ENCODE results near the gene IGFBPL1. TPM values are rescaled to one million over a fixed set of nuclear protein-coding genes. Genes with fewer than 3 reads are reported as not detected.
"Not testable (repeated sequence)": the region's sequence is repeated elsewhere in the genome, so short reads cannot be mapped to it uniquely, and the experiment has no call there.

The IGFBPL1 gene
- polyA plus RNA-seq, 1 donor: 0.72 TPM

DNA sequence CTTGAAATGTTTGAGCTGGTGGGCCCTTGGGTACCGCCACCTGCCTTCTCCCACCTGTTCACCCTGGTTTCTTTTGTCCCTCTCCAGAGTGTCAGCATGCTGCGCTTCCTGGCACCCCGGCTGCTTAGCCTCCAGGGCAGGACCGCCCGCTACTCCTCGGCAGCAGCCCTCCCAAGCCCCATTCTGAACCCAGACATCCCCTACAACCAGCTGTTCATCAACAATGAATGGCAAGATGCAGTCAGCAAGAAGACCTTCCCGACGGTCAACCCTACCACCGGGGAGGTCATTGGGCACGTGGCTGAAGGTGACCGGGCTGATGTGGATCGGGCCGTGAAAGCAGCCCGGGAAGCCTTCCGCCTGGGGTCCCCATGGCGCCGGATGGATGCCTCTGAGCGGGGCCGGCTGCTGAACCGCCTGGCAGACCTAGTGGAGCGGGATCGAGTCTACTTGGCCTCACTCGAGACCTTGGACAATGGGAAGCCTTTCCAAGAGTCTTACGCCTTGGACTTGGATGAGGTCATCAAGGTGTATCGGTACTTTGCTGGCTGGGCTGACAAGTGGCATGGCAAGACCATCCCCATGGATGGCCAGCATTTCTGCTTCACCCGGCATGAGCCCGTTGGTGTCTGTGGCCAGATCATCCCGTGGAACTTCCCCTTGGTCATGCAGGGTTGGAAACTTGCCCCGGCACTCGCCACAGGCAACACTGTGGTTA is 28.4 kb downstream of the IGFBPL1 start:
- no peak for DNase-seq

- no peak for DNase-seq
Measured at GRCh38 chr9:38394416-38394815, 29.8 kb downstream of the IGFBPL1 start.

DNA sequence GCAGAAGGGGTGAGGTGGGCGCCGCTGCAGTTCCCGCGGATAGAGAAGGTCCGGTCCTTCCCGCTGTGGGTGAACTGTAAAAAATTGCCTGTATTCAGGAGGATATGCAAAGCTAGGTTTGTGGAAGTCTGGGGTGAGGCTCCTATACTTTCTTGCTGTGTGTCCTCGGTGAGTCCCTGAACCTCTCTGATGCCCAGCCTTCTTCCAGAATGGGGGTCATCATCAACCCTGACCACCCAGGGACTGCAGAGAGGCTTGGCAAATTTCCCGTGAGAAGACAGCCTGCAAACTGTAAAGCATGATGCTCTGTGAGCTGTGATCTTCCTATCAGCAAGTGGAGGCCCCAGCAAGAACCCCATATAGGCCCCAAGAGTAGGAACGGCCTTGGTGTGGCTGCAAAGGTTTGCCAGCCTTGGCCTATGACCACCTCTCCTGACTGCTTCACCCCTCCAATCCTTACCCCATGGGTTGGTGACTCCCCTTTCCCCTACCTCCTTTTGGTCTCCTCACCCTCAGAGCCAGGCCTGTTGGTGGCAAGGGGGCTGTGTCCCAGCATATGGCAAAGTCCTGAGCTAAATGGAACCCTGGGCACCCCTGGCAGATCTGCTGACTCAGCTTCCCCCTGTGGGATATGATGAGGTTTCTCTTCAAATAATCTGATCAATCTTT is 31.0 kb downstream of the IGFBPL1 start:
- no peak for DNase-seq

GRCh38 chr9:38392235-38393127 is 31.8 kb downstream of the IGFBPL1 start, which contains the start of gene ALDH1B1:
ALDH1B1 (plus strand) TSS chr9:38392702; CDS start chr9:38395749, 3,047 bp downstream.
- peak; percentile 88 for DNase-seq

DNA sequence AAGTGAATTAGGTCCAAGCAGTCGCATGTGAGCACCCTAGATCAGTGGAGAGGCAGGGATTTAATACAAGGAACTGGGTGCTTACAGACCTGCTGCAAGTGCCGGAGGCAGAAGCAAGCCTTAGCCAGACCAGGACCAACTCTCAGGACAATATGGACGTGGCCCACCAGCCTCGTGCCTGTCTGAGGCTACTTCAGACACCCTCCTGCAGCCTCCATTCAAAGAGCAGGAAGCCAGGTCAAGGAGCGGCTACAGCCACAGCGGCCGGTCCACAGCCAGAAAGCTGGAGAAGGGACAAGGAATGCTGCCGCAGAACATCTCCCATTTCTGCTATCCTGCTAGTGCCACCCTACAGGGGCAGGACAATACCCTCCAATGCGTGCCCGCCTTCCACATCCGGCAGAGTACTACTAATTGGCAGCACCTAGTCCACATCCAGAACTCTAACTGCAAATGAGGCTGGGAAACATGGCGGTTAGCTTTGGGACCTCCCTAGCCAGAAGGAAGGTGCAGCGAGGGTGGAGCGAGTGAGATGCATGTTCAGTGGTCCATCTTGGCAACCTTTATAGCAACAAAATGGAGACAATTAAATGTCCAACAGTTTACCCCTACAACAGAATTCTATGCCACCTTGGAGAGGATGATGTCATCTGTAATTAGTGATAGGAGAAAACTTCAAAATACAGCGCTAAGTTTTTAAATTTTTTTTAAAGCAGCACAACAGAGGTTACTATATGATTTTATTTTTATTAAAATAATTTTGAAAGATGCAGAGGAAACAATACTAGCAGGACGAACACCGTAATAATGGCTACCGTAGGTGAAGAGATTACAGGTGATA is 32.8 kb downstream of the IGFBPL1 start:
- DNase-seq: no peak

- DNase-seq: no peak
Measured at GRCh38 chr9:38390851-38391250, 33.4 kb downstream of the IGFBPL1 start.

DNA sequence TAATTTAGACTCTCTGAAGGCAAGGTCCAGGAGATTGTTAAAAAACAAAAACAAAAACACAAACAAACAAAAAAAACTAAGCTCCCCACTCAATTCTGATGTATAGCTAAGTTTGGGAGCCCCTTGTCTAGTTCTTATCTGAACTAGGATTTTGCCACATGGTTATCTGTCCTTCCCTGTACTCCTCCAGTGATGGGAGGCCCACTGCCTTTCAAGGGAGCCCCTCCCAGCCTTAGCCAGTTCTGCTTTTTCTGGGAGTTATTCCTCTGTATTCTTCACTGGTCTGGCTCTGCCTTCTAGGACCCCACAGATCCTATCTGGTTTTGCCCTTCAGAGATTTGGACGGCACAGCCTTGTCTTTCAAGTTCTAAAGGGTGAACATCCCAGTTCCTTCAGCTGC is 33.8 kb downstream of the IGFBPL1 start:
- DNase-seq: no peak

- DNase-seq: peak; percentile 26
Measured at GRCh38 chr9:38389313-38389712, 34.9 kb downstream of the IGFBPL1 start.

- DNase-seq: no peak
Measured at GRCh38 chr9:38388283-38389223, 35.7 kb downstream of the IGFBPL1 start.

DNA sequence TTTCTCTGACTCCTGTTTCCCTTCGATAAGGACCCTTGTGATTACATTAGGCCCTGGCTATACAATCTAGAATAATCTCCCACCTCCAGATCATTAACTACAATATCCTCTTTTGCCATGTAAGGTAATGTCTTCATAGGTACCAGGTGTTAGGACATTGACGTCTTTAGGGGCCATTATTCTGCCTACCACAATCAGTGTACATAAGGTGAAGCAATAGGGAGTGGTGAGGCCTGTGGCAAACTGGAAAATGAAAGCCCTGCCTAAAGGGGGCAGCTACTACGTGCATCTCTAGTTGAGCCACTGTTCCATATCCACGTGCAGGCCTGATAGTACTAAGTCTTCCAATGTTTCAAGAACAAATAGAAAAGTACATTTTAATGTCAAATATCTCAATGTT is 36.5 kb downstream of the IGFBPL1 start:
- no peak for DNase-seq

- no peak for DNase-seq
Measured at GRCh38 chr9:38387066-38387465, 37.2 kb downstream of the IGFBPL1 start.

DNA sequence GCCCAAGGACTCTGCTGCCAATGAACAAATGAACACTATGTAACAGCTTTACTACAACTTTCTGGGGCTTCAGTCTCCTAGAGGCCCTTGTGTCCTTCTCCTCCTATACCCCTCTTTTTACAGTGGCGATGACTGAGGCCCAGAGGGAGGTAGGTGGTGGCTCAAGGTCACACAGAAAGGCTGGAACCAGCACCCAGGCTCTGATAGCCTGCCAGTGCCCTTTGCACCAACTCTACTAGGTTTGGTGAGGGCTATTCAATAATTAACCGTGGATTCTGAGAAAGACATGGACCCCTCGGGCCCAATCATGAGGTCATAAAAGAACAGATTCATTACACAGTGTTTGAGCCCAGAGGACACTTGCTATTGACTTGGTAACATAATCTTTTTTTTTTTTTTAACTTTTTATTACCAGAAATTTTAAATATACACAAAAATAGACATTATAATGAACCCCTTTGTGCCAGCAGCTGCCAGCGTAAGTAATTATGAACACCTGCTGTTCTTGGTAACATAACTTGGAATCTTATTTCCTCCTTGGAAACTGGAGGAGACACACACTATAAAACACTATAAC is 37.8 kb downstream of the IGFBPL1 start:
- no peak for DNase-seq

DNA sequence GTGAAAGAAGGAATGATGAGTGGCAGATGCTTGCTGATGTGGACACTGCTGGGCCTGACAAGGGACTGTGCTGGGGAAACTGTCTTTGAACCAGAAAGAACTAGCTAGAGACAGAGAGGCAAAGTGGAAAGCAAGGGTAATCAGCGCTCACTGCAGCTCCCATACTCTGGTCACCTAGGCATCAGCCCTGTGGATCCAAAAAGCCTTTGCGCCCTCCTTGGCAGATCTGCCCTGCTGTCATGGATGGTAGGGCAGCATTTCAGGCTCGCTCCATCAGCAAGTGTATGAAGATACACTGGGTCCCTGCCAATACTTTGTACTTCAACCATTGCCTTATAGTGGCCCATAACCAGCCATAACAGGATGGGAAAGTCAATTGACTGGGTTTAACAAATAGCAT is 38.4 kb downstream of the IGFBPL1 start:
- no peak for DNase-seq

DNA sequence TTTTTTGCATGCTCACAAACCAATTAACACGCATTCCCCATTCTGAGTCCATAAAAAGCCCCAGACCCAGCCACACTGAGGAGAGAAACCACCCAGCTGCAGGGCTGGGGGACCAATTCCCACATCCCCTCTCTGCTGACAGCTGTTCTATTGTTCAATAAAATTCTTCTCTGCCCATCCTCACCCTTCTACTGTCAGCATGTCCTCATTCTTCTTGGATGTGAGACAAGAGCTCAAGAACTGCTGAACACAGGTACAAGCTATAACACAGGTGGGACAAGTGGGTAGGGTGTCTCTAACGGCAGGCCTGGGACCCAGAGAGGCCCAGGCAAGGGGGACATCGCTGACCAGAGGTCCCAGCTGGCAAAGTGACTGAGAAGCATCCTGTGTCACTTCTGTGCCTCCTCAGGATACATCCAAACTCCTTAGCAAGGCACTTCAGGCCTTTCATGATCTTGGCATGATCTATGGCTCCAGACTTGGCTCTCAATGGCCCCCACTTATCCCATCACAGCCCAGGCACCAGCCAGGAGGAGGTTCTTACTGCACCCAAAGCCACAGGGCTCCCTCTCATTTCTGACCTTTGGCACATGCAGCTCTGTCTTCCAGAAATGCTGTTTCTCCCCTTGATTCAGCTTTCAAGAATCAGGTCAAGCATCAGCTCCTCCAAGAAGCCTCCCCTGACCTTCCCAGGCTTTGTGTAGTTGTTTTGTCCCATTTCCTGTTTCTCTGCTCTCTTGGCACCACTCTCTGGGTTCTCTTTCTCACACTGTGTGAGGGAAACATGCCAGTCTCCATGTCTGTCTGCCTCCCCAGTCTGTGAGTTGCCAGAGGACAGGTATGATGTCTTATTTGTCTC is 39.0 kb downstream of the IGFBPL1 start:
- DNase-seq: no peak

DNA sequence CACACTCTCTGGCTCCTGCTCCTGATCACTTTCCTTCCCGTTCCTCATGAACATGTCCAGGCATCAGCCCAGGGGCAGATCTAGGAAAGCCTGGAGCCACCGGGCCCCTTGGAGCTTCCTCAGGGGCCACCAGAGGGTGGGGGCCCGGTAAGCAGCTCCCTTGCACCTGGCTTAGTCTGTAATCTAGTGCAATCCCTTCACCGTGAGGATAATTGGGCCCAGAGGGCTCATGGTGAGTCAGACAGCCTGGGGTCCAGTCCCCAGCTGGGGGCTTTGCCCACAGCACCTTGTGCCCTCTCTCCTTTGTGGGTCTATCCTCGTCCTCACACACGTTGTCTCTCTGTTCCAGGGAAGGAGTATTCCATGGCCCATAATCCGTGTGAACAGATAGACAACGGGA is 42.1 kb downstream of the IGFBPL1 start:
- DNase-seq: no peak

DNA sequence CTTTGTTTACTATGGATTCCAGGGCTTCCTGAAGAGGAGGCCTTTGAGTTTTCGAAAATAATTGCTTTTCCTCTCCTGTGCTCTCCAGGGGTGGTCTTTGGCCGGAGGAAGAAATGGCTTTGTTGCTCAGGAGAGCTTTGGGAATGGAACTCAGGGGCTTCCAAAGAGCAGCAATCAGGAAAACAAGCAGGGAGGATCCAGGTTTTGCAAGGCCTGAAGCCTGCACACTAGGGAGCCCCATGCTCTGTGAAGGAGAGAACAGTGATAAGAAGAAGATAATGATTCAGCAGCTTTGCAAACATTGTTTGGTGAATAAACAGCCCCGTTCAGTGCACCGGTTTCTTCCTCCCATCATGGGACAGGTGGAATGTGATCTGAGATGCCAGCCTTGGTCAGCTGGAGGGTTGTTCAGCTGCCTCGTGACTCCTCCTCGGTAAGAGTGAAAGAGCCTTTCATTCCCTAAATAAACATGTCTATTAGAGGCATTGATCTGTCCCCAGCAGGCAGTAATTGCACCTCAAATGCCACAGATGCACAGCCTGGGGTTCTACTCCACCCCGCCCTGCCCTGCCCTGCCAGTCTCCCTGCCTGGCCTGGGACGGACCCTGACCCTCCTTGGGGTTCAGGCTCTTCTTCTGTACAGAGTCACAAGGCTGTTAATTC is 43.3 kb downstream of the IGFBPL1 start:
- DNase-seq: no peak

GRCh38 chr9:38380230-38380871 is 43.9 kb downstream of the IGFBPL1 start:
- no peak for DNase-seq

GRCh38 chr9:38377336-38378083 is 46.7 kb downstream of the IGFBPL1 start:
- DNase-seq: not testable (repeated sequence)

Measured in hindlimb muscle (tissue), 1 donor.